IPS DF 6.9 (cell line): Measurements from ENCODE around the gene ALK.

Experiments
- DNase-seq: peaks from one replicate; pipeline ENCODE4 v3.0.0-alpha.2; 2013; ENCODE audit warnings: low read depth, low spot score
- H3K27ac ChIP-seq: one replicate; pipeline ENCODE4 v1.5.1; 2013; ENCODE audit warnings: low read length, control low read depth
- H3K27me3 ChIP-seq: 2 replicates; pipeline ENCODE4 v1.6.1; 2013; ENCODE audit warnings: mild to moderate bottlenecking, low read length; ENCODE audit not compliant: control insufficient read depth, insufficient read depth
- H3K36me3 ChIP-seq: 2 replicates; pipeline ENCODE4 v1.6.1; 2013; ENCODE audit warnings: low read length; ENCODE audit not compliant: control insufficient read depth, insufficient read depth
- H3K4me1 ChIP-seq: 2 replicates; pipeline ENCODE4 v1.6.1; 2013; ENCODE audit warnings: low read length; ENCODE audit not compliant: control insufficient read depth, insufficient read depth
- H3K4me3 ChIP-seq: 2 replicates; pipeline ENCODE4 v1.5.1; 2013; ENCODE audit warnings: mild to moderate bottlenecking, low read length
- H3K9me3 ChIP-seq: 2 replicates; pipeline ENCODE4 v1.6.1; 2013; ENCODE audit warnings: low read length, inconsistent platforms; ENCODE audit not compliant: control insufficient read depth, insufficient read depth
- WGBS: extraction: QIAGEN DNeasy Blood & Tissue Kit; methylation state at CpG from one replicate; pipeline ENCODE4 v1.1.7; 2013; ENCODE audit warnings: mixed read lengths, missing lambda C conversion rate; ENCODE audit not compliant: insufficient read length, insufficient coverage; 5-methylcytosine and 5-hydroxymethylcytosine counted together

The ALK gene

DNA sequence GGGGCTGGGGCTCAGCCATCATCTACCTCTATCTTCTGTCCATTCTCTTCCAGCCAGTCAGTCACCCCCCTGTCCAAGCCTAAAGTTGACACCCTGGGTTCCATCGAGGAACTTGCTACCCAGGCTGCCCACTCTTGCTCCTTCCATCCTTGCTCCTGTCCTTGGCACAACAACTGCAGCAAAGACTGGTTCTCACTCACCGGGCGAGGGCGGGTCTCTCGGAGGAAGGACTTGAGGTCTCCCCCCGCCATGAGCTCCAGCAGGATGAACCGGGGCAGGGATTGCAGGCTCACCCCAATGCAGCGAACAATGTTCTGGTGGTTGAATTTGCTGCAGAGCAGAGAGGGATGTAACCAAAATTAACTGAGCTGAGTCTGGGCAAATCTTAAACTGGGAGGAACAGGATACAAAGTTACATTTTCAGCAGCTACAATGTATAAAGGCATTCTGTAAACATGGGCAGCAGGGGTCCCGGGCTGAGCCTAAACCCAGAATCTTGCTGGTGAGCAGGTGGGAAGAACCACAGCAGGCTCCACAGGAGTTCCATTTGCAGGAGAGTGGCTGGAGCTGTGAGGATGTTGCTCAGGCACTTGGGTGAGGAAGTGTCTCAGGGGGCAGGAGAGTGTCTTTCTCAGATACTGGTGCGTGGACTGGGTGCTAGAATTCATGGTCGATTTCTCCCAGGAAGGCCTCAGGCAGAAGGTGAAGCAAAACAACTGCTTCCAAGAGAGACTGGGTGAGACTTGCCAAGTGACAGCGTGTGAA, 700.7 kb downstream of the ALK start:
- Histone ChIP-seq H3K27ac (no peak overlapping the region), H3K4me3 (no peak overlapping the region), H3K9me3 (no peaks in the 10 kb centered on the region), H3K27me3 (no peaks in the 10 kb centered on the region), H3K4me1 (no peaks in the 10 kb centered on the region), H3K36me3 (no peaks in the 10 kb centered on the region)
- no CpG with 5 or more reads among the region's 12 CpGs for WGBS
- no peak for DNase-seq

DNA sequence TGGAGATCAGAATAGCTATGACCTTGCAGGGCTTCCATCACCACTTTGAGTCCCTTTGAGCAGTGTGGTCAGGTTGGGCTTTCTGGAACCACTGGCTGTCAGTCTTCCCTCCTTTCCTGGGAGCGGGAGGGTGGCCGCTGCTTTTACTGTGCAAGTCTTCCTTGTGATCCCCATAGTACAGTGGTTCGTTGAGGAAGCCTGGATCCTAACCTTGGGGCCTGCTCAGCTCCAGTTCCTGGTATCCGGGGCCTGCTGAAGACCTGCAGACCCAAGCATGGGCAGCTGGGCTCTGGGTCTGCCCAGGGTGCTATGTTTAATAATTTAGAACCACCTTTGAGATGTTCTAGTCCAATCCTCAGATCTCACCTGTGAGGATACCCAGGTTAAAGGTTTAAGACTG, 702.0 kb downstream of the ALK start:
- no CpG with 5 or more reads among the region's 4 CpGs for WGBS
- H3K36me3 ChIP-seq, result no peaks in the 10 kb centered on the region

GRCh38 chr2:29218550-29219125, 702.7 kb downstream of the ALK start:
- DNase-seq, result no peak
- Histone ChIP-seq H3K27ac (no peak overlapping the region), H3K4me1 (peaks cover 2% of the 10 kb centered on the region; the same call in 1 of the 2 replicates), H3K27me3 (no peaks in the 10 kb centered on the region), H3K36me3 (no peaks in the 10 kb centered on the region), H3K4me3 (no peak overlapping the region), H3K9me3 (no peaks in the 10 kb centered on the region)
- no CpG with 5 or more reads among the region's 4 CpGs for WGBS

More for the DNA sequence above, 702.0 kb downstream of the ALK start:
- H3K9me3 ChIP-seq, result no peaks in the 10 kb centered on the region
- H3K4me1 ChIP-seq, result no peaks in the 10 kb centered on the region
- no peak overlapping the region for H3K4me3 ChIP-seq
- H3K27ac ChIP-seq, result no peak overlapping the region
- H3K27me3 ChIP-seq, result no peaks in the 10 kb centered on the region
- no peak for DNase-seq

- Histone ChIP-seq H3K27me3 (no peaks in the 10 kb centered on the region), H3K36me3 (no peaks in the 10 kb centered on the region), H3K9me3 (no peaks in the 10 kb centered on the region), H3K4me3 (no peak overlapping the region), H3K27ac (no peak overlapping the region), H3K4me1 (peaks cover 2% of the 10 kb centered on the region; the same call in 1 of the 2 replicates)
- no peak for DNase-seq
- WGBS, result no CpG with 5 or more reads among the region's 6 CpGs
These were observed 703.3 kb downstream of the ALK start for GRCh38 chr2:29218071-29218470.

GRCh38 chr2:29216609-29216909, 704.8 kb downstream of the ALK start:
- Histone ChIP-seq H3K27ac (no peak overlapping the region), H3K4me3 (no peak overlapping the region), H3K4me1 (peaks cover 2% of the 10 kb centered on the region; the same call in 1 of the 2 replicates), H3K36me3 (no peaks in the 10 kb centered on the region), H3K27me3 (no peaks in the 10 kb centered on the region), H3K9me3 (no peaks in the 10 kb centered on the region)
- DNase-seq, result no peak
- 100% methylated on average over 5 of the region's 5 CpGs for WGBS

DNA sequence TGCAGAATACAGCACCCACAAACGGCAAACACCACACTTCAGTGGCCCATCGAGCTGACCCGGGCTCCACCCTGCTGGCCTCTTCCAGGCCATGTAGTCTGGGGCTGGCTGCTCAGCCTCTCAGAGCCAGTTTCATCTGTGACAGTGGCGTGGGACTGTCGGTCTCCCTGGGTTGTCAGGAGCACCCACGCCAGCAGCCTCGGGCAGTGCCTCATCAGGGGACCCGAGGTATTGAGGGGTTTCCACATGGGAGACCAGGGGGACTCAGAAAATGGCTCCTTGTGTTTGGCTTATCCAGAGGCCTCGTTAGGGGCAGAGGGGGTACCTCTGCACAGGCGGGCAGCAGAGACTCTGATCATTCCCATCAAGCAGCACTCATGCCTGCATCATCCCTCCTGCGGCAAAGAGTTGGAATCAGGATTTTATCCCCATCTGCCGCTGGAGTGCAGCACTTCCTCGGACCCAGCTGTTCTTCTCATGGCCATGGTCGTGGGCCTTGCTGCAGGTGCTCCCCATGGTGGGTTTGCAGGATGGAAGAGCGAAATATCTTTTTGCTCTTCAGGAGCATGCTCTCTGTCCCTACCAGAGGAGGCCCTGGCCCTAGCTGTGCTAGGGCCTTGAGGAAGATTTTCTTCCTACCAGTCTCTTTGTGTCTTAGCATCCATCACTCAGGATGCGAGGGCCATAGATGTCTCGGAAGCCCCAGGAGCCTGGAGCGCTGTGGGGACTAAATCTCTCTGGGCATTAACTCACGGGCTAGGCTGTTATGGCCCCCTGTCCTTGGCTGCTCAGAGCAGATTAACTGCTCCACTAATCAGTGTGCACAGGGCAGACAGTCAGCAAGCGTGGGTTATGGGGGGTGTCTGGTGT, 705.4 kb downstream of the ALK start:
- Histone ChIP-seq H3K27ac (no peak overlapping the region), H3K4me3 (no peak overlapping the region), H3K36me3 (no peaks in the 10 kb centered on the region), H3K9me3 (no peaks in the 10 kb centered on the region), H3K27me3 (no peaks in the 10 kb centered on the region), H3K4me1 (peaks cover 2% of the 10 kb centered on the region; the same call in 1 of the 2 replicates)
- DNase-seq, result no peak
- no CpG with 5 or more reads among the region's 20 CpGs for WGBS

DNA sequence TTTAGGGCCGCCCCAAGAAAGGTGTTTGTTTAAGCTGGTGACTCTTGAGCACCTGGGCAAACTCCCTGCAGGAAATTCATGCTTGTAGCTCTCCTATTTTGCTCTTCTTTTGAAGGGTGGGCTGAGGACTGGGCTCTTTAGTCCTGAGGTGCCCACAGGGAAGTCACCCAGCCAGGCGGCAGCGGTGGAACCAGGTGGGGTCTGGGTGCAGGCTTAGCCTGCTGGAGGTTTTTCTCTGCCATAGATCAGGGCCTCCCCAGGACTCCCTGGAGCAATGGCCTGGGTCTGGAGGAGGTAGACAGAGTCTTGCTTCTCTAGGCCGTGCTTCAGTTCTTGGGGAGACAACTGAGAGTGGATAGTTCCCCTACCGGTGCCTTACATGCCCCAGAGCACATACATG, 706.3 kb downstream of the ALK start:
- H3K27me3 ChIP-seq, result no peaks in the 10 kb centered on the region
- WGBS, result no CpG with 5 or more reads among the region's 5 CpGs

GRCh38 chr2:29213888-29214291, 707.5 kb downstream of the ALK start:
- Histone ChIP-seq H3K27me3 (no peaks in the 10 kb centered on the region), H3K4me3 (no peak overlapping the region), H3K9me3 (no peaks in the 10 kb centered on the region), H3K4me1 (peaks cover 2% of the 10 kb centered on the region; the same call in 1 of the 2 replicates), H3K36me3 (no peaks in the 10 kb centered on the region), H3K27ac (no peak overlapping the region)
- no CpG with 5 or more reads among the region's 9 CpGs for WGBS
- no peak for DNase-seq

More for the DNA sequence above, 706.3 kb downstream of the ALK start:
- Histone ChIP-seq H3K4me1 (peaks cover 2% of the 10 kb centered on the region; the same call in 1 of the 2 replicates), H3K9me3 (no peaks in the 10 kb centered on the region), H3K27ac (no peak overlapping the region), H3K4me3 (no peak overlapping the region), H3K36me3 (no peaks in the 10 kb centered on the region)
- no peak for DNase-seq

- DNase-seq, result no peak
- no CpG with 5 or more reads among the region's 5 CpGs for WGBS
These were observed 709.4 kb downstream of the ALK start for GRCh38 chr2:29212009-29212408.

GRCh38 chr2:29209551-29209950, 711.8 kb downstream of the ALK start:
- Histone ChIP-seq H3K4me3 (no peak overlapping the region), H3K27ac (no peak overlapping the region), H3K36me3 (no peaks in the 10 kb centered on the region), H3K4me1 (peaks cover 2% of the 10 kb centered on the region; the same call in 1 of the 2 replicates), H3K9me3 (no peaks in the 10 kb centered on the region), H3K27me3 (no peaks in the 10 kb centered on the region)
- WGBS, result no CpG with 5 or more reads among the region's 5 CpGs
- DNase-seq, result no peak

More at GRCh38 chr2:29212009-29212408, 709.4 kb downstream of the ALK start:
- Histone ChIP-seq H3K4me3 (no peak overlapping the region), H3K9me3 (no peaks in the 10 kb centered on the region), H3K27me3 (no peaks in the 10 kb centered on the region), H3K36me3 (no peaks in the 10 kb centered on the region), H3K4me1 (peaks cover 2% of the 10 kb centered on the region; the same call in 1 of the 2 replicates), H3K27ac (no peak overlapping the region)
